HS-5 (cell line): ENCODE results near the gene MDGA2.

Source experiments
- DNase-seq: peaks from one replicate; pipeline ENCODE4 v3.0.0-alpha.2; 2012; ENCODE audit warnings: low read depth

MDGA2 gene

GRCh38 chr14:47120645-47121044 is 554.8 kb downstream of the MDGA2 start:
- DNase-seq, result no peak

GRCh38 chr14:47103771-47104170 is 571.6 kb downstream of the MDGA2 start:
- DNase-seq, result no peak

- no peak for DNase-seq
Measured at GRCh38 chr14:47102472-47102871, 572.9 kb downstream of the MDGA2 start.

GRCh38 chr14:47085678-47086077 is 589.7 kb downstream of the MDGA2 start:
- DNase-seq, result no peak

- no peak for DNase-seq
Measured at GRCh38 chr14:47065326-47065725, 610.1 kb downstream of the MDGA2 start.

- DNase-seq, result no peak
Measured at GRCh38 chr14:47060050-47060449, 615.4 kb downstream of the MDGA2 start.

GRCh38 chr14:47057364-47057763 is 618.0 kb downstream of the MDGA2 start:
- DNase-seq, result no peak

- no peak for DNase-seq
Measured at GRCh38 chr14:47044841-47045240, 630.6 kb downstream of the MDGA2 start.

GRCh38 chr14:47040550-47040949 is 634.9 kb downstream of the MDGA2 start:
- DNase-seq, result no peak

GRCh38 chr14:47039336-47039735 is 636.1 kb downstream of the MDGA2 start:
- no peak for DNase-seq

- no peak for DNase-seq
Measured at GRCh38 chr14:47022721-47023120, 652.7 kb downstream of the MDGA2 start.

- no peak for DNase-seq
Measured at GRCh38 chr14:47020500-47020899, 654.9 kb downstream of the MDGA2 start.

- DNase-seq, result no peak
Measured at GRCh38 chr14:47012533-47013280, 662.7 kb downstream of the MDGA2 start.

- DNase-seq, result no peak
Measured at GRCh38 chr14:47009615-47010014, 665.8 kb downstream of the MDGA2 start.

- no peak for DNase-seq
Measured at GRCh38 chr14:47008732-47009131, 666.7 kb downstream of the MDGA2 start.

- DNase-seq, result peak; percentile 49
Measured at GRCh38 chr14:46999661-47000060, 675.7 kb downstream of the MDGA2 start.

GRCh38 chr14:46989566-46989965 is 685.8 kb downstream of the MDGA2 start:
- no peak for DNase-seq

- DNase-seq, result no peak
Measured at GRCh38 chr14:46988312-46988711, 687.1 kb downstream of the MDGA2 start.

- DNase-seq, result no peak
Measured at GRCh38 chr14:46985529-46986380, 689.6 kb downstream of the MDGA2 start.

GRCh38 chr14:46973295-46973694 is 702.1 kb downstream of the MDGA2 start:
- DNase-seq, result no peak

- no peak for DNase-seq
Measured at GRCh38 chr14:46964378-46964777, 711.0 kb downstream of the MDGA2 start.

- DNase-seq, result no peak
Measured at GRCh38 chr14:46951103-46951502, 724.3 kb downstream of the MDGA2 start.

- DNase-seq, result no peak
Measured at GRCh38 chr14:46940611-46941010, 734.8 kb downstream of the MDGA2 start.
